A172 (cell line): ENCODE data around the gene EIF2S2. TPM values are rescaled to one million over a fixed set of nuclear protein-coding genes. Genes with fewer than 3 reads are reported as not detected.

Experiments used
- total RNA-seq: library from RNA; depleted of rRNA; stranded (reverse); fragments of >200 nt; shearing (Covaris generic); gene quantifications from 2 replicates; pipeline ENCODE4 v1.2.3, GENCODE V29; 2014; rRNA removed

EIF2S2 gene
- total RNA-seq, 1 experiment from 2014 or later = 203 TPM

Other genes starting within 250 kb of the EIF2S2 start
- 126 and 147 TPM in 2 replicates for gene RALY, start 118.3 kb downstream of the EIF2S2 start, total RNA-seq
- not detected in 2 replicates for gene ASIP, start 129.2 kb upstream of the EIF2S2 start, total RNA-seq
- gene AHCY, start 191.1 kb upstream of the EIF2S2 start, total RNA-seq = 220 and 225 TPM in 2 replicates